ENCODE data around the gene RNF166.

The RNF166 gene

DNA sequence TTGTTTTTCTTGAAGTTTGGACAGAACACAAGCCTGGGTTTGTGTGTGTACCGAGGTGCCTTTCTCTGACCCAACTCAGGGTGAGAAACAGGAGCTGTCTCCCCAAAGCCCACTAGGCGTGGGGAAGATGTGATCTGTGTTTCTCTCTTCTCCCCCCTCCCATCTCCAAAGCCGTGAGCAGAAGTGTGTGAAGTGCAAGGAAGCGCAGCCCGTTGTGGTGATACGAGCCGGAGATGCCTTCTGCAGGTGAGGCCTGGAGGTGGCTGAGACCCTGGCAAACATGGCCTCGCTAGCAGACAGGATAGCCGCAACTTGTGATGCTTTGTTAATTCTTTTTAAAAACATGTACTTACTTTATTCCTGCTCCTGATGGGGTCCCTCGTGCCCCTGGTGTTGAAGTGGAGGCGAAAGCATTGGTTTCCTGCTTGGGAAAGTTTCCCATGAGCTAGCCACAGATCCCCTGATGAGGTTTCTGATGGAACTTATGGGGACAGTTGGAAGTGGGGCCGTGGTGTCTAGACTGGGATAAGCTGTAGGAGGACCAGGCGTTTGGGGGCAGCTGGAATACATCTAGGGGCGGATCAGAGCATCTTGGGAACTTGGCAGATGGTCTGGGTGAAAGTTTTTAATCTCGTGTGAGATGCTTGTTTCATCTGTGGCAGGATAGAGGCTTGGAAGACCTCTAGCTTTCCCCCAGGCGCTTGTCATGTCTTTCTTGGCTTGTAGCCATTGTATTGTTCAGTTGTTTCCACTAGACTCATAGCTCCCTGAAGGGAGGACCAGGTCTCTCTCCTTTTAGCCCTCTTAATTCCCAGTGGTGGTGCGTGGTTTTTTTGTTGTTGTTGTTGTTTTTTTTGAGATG, 988 bp upstream of the RNF166 start:
- DNase-seq (ENCODE audit: low read depth) = no peak

DNA sequence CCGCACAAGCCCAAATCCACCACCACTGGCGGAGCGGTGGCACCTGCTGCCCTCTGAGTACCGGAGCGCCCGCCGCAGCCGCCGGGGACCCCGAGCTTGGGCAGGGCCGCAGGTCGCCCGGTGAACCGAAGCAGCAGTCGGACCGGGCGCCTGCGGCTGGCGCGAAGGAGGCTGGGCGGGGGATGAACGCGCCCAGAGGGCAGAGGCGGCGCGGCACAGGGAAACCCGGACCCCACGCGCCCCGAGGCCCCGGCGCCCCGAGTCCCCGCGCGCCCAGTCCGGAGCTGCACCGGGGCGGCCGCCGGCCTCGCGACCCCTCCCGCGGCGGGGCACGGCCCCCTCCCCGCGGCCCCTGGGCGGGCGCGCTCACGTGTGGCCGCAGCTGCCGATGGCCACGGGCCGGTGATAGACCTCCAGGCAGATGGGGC, 393 bp downstream of the RNF166 start:
- DNase-seq (ENCODE audit: low read depth) = no peak

DNA sequence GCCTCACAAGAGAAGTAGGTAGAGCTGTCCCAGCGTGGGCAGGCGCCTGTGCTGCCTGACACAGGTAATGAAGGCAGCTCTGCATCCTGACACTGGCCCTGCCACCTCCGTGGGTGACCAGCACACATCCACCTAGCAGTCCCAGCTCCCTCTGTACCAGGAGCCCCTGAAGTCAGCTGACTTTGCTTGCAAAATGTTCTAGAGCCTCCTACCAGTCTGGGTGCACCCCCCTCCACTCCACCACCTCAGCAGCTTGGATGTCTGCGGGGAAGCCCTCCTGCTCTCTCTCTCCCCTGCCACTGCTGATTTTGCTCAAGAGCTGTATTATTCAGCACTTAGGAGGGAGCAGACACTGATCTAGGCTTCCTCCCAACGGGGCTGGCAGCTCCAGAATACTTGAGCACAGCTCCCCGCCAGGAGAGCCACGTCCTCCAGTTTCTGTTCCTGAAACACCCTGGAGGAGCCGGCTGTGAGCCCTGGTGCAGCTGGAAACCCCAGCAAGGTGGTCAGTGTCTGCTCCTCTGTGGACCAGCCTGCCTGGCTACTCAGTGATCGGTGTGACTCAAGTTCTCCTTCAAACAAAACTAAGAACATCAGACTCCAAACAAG, 1.0 kb downstream of the RNF166 start:
- DNase-seq (ENCODE audit: low read depth) = no peak

DNA sequence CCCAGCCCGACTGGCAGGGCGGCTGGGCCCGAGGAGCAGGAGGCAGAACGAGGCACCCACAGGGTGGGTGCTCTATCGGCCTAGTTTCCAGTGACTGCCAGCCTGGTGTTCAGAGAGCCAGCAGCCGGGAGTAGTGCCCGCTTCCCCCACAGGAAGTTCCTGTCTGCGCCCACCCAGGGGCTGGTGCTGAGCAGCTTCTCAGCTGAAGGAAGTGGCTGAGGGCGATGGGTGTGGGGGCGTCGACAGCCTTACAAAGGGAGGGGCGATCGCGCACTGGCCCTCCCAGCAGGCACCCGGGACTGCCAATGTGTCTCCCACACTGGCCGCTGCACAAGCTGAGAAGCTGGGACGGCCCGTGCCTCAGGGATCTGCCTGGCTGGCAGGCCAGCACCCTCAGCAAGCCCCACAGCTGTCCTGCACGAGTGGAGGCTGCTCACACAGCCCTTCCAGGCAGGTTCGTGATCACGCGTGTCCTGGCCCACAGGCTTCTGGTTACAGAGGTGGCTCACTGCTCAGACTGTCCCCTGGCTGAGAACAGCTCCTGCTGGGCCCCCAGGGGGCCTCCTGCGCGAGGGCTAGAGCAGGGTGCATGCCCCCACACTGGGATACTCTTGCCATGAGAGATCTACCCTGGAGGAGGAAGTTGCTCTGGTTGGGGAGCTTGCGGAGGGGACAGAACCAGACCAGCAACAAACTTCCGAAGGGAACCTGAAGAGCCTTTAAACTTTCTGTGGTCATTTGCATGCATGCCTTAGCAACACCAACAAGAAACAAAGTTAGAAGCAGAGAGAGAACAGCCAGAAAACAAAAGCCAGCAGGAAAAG, 2.5 kb downstream of the RNF166 start:
- DNase-seq (ENCODE audit: low read depth) = peak; percentile 69

DNA sequence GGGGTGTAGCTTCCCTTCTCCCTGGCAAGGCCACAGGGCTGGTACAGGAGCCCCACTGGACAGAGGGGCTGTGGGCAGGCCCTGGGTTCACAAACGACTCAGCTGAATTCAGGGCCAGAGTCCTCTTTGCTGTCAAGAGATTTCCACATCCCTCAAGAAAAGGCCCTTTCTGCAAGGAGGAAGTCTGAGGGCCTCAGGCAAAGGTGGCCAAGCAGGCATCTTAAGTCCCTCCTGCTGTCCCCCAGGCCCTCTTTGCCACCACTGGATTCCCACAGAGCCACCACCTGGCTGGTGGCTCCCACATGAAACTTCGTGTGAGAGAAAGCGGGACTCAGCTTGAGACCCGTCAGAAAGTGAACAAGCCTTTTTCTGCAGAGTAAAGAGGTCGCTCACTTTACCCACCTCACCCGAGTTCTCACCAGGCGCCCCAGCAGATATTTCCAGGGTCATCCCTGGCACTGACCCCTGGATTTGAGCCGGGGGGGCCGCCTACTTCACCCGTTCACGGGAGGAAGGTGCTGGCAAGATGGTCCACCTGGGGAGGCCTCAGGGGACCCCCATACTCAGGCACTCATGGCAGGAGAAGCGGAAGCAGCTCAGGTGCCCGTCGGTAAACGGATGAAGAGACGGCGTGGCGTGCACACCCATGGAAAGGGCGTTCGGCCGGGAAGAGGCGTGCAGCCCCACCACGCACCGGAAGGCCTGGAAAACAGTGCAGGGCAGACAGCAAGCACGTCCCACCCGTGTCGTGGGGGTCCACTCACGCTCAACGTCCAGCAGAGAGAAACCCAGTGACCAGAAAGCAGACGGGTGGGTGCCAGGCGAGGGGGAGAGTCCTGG, 3.6 kb downstream of the RNF166 start:
- DNase-seq (ENCODE audit: low read depth) = no peak

DNA sequence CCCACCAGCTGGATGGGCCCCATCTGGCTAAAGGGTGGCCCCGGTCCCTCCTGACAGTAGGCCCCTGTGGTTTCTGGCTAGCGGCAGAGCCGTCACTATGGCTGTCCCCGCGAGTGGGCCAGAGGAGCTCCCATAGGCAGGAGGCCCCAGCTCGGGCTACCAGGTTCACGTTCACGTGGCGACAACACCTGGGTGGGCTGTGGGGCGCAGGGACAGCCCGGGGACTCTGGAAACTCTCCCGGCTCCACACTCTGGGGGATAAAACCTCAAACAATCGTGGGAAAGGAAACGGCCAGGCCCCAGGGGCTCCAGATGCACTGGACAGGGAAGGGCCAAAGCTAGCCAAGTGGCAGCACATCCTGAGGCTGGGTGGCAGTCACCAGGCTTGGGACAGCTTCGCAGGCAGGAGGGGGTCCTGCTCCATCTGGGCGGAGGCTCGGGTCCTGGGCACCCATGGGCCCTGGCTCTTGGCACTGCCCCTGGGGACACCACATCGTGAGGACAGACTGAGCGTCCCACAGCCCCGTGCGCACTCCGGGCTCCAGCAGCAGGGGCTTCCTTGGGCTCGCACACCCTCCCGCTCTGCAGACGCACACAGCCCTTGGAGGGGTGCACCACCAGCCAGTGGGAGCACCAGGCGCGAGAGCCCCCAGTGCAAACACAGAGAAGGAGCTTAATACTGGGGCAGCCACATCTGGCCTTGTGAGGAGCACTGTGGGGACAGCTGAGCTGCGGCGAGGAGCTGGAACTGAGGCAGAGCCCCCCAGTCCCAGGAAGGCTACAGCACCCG, 4.4 kb downstream of the RNF166 start:
- DNase-seq (ENCODE audit: low read depth) = no peak

DNA sequence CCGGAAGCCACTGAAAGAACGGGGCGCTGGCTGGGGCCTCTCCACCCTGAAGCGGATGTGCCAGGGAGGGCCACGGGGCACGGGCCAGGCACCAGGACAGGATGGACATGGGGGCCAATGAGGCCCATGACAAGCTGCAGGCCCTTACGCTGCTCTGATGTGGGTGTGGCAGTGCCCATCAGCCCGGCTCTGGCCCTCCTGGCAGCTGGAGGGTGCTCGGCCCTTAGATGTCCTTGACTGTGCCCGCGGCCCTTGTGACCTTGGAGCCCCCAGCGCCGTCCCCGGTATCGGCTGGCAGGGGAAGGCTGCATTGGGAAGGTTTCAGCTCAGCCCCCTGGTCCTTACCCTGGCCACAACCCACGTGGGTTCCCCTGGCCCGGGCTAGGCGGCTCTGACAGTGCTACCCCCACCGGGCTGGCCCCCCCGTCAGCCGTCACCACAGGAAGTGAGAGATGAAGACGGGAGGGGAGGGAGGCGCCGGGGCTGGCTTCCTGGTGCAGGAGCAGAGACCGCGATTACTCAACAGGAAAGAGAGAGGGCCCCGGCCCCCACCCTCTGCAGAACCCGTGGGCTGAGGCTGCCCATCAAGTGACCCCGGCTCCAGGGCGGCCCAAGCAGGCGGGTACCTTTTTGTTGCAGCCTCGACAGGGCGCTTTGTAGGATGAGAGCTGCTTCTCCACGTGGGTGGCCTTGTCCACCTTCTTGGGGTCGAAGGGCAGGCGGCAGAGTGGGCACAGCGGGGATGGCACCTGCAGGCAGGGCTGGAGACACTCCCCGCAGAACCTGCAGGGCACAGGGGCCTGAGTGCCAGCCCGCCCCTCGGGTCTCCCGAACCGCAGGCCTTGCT, 5.3 kb downstream of the RNF166 start:
- DNase-seq (ENCODE audit: low read depth) = peak; percentile 94

DNA sequence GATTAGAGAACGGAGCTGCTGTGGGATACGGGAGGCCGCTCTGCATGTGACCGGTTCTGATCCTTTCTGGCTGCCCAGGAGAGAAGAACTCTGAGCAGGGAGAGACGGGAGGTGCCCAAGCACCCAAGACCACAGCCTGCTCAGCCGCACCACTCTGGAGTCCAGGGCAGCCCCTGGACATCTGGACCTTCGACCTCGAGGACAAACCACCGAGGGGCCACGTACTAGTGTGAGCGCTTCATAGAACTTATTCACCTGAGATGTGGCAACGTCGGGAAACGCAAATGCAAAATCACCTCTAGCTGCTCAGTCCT, 5.9 kb downstream of the RNF166 start:
- no peak for DNase-seq (ENCODE audit: low read depth)

DNA sequence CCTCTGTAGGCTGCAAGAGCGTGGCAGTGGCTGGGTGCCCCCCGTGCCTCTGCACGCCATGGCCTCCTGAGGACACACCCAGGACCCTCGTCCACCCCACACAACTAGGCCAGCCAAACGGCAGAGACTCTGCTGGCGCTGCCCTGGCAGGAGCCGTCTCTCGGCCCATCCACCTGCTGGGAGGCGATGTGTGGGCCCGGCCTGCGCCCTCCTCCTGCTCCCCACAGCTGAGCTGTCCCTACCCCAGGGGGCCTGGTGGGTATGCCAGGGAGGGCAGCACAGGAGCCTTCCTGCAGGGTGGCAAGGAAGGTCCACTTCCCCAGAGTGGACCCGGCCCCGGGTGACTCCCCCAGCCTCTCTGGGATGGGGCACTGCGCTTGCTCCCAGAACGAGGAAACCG, 7.0 kb downstream of the RNF166 start:
- no peak for DNase-seq (ENCODE audit: low read depth)

DNA sequence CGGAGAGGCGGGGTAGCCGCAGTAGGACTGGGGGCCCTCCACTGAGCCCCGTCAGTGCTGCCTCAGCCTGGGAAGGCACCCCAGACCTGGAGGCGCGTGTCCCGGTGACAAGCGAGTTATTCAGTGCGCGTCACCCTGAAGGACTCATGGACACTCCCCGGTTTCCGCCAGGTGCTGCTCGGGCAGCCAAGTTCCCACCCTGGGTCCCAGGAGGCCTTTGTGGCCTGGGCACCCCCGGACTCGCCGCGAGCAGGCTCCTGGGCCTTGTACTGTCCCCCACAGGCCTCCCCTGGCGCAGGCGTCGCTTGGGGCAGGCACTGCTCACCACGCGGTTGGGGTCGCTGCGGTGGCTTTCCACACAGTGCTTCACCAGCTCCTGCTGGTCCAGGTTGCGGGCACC, 7.6 kb downstream of the RNF166 start:
- no peak for DNase-seq (ENCODE audit: low read depth)

DNA sequence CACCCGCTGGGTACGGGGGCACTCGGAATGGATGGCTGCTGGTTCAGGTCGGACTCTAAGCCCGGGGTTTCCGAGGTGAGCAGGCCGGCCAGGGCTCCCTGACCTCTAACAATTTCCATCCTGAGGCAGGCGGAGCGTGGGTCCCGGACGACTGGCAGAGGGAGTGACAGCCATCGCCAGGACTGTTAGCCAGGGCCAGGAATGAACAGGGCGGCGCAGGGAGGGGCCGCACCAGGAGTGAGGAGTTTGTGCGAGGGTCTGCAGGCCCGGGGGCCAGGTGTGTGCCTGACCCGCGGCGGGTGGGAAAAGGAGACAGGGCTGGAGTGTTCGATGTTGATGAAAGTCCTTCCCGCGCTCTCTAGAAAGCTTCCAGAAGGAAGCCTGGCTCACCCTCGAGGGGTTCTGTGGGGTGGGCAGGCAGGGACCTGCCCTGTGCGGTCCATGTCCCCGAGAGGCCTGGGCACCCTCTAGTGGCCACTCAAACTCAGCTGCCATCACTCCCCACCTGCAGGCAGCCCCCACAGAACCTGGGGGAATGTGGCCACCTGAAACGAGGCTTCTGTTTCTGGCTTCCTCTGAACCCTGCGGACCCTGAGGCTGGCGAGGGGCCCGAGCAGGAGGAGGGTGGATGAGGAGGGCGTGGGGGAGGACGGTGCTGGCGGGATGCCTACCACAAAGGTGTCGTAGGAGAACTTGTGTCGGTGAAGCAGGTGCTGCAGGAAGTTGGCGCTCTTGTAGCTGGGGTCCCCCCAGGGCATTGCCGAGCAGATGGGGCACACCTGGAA, 8.2 kb downstream of the RNF166 start:
- DNase-seq (ENCODE audit: low read depth) = no peak

DNA sequence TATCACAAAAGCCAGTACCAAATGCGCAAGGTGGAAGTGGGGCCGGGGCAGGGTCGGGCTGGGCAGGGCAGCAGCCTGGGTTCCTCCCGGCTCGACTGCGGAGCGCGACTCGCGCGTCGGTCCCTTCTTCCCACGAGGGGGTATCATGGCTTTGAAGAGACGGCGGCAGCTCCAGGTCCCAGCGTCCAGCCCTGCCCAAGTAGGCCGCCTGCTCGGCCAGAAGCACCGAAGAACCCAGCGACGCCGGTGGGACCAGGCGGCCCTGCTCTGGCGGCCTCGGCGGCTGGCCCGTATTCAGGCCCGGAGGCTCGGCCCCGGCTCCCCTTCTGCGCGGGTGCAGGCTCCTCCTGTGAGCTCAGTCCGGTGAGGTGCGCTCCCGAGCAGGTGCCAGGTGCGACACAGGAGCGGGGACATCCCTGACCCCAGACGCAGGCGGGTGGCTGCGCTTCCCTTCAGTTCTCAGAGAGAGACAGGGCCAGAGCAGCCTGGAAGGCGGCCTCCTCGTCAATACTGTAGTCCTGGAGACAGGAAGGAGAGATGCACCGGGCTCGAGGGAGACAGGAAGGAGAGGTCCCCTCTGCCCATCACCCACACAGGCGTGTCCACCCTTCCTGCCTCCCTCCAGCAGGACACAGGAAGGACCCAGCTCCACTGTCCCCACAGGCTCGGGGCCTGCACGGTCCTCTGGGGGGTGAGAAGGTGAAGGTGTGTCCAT, 8.9 kb downstream of the RNF166 start:
- DNase-seq (ENCODE audit: low read depth) = no peak

DNA sequence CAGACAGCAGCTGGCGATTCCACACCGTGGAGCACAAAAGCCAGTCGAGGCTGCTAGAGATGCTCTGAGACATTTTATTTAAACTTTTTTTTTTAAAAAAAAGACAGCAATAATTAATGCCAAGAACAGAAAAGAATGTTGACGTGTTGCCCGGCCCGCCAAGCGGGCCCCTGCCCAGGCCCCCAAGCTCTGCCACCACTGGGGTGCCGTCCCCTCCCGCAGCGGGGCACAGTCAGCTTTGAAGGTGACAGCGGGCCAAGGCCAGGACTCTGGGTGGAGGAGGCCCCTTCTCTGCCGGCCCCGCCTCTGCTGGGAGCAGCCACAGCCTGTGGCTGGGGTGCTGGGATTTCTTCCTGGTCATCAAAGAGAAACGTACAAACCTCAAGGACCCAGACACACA, 9.8 kb downstream of the RNF166 start:
- no peak for DNase-seq (ENCODE audit: low read depth)

DNA sequence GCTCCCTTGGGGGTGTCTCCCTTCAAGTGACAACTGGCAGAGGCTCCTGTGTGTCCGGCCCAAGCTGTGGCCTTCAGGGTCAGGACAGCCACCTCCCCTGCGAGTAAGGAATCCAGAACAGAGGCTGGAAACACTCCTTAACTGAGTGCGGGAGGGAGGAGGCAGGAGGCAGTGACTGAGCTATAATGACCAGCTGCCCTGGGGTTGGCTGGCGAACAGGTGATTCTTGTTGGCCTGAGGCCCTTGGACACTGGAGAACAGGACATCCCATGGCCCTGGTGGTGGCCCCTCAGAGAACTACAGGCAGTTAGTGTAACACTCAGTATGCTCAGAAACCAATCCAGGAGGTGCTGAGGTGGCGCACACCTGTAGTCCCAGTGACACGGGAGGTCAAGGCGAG, 10.5 kb downstream of the RNF166 start:
- DNase-seq (ENCODE audit: low read depth) = no peak

DNA sequence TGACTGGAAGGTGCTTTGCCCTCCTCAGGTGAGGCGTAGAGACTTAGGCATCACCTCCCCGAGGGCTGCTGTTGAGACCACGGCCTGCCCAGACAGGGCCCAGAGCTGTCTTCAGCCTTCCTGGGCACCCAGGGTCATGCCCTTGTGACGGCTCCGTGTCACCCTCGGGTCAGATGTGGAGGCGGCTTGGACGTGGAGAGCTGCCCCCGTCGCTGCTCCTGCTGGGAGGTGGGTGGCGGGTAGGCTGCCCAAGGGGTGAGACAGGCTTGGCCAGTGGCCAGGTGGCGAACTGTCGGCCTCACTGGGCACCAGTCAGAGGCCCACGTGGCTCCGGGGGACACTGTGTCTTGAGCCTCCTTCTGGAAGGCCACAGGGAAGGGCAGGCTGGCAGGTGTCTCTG, 11.0 kb downstream of the RNF166 start:
- no peak for DNase-seq (ENCODE audit: low read depth)

DNA sequence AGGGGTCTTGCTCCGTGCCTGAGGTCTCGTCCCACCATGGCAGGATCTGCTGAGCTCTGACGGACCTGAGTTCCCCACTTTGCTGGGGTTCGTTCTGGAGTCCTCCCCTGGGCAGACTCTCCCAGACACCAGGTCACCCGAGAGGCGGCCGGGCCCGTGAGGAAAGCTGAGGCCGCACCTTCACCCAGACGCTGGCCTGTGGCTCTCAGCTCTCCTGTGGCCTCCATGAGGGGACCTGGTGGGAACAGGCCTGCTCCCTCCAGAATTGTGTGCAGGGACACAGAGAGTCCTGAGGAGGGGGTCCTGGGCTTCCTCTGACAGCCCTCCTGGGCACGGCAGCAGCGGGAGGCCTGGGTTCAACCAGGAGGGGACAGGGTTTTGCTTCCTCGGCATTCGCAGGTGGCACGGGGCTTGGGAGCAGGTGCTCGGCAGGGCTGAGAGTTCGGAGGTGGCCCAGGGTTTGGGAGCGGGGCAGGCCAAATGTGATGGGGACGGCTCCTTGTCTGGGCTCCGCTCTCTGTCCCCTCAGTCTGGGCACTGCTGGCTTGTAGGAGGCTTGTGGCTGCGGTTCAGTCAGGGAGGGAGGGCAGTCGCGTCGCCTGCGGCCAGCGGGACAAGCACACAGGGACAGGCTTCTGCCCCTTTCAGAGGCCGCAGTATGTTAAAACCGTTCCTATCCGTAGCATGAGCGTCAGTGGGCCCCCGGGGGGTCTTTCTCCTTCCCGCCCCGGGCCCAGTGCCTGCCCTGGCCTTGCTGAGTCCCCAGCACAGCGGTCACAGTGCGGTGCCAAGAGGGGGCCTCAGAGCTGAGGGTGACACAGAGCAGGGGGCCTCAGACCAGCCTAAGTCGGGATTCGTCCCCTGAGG, 11.8 kb downstream of the RNF166 start:
- DNase-seq (ENCODE audit: low read depth) = no peak

DNA sequence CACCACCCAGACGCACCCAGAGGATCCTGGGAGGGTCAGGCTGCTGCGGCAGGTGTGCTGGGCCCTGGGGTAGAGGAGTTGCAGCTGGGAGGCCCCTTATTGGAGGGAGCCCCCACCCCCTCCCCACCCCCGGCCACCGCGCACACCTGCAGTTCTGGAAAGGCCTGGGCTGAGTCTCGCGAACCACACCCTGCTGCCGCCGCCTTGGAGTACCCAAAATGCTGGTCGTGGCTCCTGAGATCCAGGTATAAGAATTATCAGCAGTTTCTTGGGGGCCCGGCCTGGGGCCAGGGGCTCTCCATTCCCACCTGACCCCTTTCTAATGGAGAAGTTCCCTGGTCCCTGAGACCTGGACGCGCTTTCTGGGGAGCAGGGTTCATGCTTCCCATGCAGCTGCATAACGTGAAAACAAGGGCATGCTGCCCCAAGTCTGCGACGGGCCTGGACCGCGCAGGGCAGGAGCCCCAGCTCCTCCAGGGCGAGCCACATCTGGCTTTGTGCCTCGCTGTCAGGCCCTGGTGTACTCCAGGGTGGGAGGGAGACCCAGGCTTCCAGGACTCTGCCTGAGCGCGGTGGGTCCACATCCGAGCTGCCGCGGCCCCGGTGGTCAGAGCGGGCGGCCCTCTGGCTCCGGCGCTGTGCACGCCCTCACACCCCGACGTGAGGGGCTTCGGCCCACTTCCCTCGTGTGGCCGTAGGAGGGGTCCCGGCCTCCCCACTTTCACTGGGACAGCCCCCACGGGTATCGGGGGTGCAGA, 12.6 kb downstream of the RNF166 start:
- no peak for DNase-seq (ENCODE audit: low read depth)
